Measurements from ENCODE around the gene PLEKHM2. TPM values are rescaled to one million over a fixed set of nuclear protein-coding genes. Genes with fewer than 3 reads are reported as not detected.

PLEKHM2 gene
- total RNA-seq, 5 donors from 2014 or later (not counting 1 experiment from before 2014, with no cell fraction given), result 52.5 to 65.2 (median 59.6) TPM

DNA sequence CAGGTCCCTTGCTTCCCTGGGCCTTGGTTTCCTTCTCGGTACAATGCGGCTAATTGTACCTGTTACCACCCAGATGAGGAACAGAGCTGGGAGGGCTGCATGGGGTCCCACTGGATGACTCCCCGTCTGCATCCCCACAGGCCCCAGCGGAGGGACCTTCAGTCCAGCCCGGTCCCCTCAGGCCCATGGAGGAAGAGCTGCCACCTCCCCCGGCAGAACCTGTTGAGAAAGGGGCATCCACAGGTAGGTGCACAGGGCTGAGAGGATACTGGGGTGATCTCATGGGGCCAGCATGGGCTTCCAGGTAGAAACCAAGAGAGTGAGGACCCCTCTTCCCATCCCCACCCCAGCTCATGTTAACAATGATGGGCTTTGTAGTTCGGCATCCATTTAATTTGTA lies 84.3 kb downstream of the PLEKHM2 start:
- ATAC-seq (replicated peaks in 1 of 4) (no peak), DNase-seq (no peak)
- ChIA-PET POLR2A (no interaction called here), CTCF (no interaction called here)
- H3K4me1 Mint-ChIP-seq, result no peaks in the 10 kb centered on the region
- H3K27ac Mint-ChIP-seq, result no peak overlapping the region
- peaks cover 13 to 30% of the 10 kb centered on the region in 2 donors for H3K27me3 Mint-ChIP-seq
- Histone ChIP-seq H3K27me3 (replicated peaks in 1 of 2; ENCODE audit: control insufficient read depth in 2 of 2, extremely low read depth in 1 of 2, insufficient read depth in 2 of 2, low read length in 1 of 2) (peaks cover 0 to 54% of the 10 kb centered on the region in 2 experiments), H3K4me3 (ENCODE audit: control insufficient read depth in 1 of 2, extremely low read depth in 1 of 2, low read length in 1 of 2) (no peak overlapping the region), H3K4me1 (ENCODE audit: control insufficient read depth in 1 of 2, extremely low read depth in 1 of 2, insufficient read depth in 2 of 2, low read length in 2 of 2) (no peaks in the 10 kb centered on the region), H3K36me3 (ENCODE audit: control insufficient read depth in 2 of 2, extremely low read depth in 1 of 2, insufficient read depth in 1 of 2, low read length in 1 of 2) (no peaks in the 10 kb centered on the region), H3K9me3 (no peaks in the 10 kb centered on the region), H3K27ac (ENCODE audit: low read length) (no peak overlapping the region)
- no peaks in the 10 kb centered on the region for H3K9me3 Mint-ChIP-seq
- 85% methylated on average over 4 of the region's 7 CpGs for WGBS (ENCODE audit: insufficient coverage)
- no peak overlapping the region for H3K4me3 Mint-ChIP-seq
- no peaks in the 10 kb centered on the region for H3K36me3 Mint-ChIP-seq

DNA sequence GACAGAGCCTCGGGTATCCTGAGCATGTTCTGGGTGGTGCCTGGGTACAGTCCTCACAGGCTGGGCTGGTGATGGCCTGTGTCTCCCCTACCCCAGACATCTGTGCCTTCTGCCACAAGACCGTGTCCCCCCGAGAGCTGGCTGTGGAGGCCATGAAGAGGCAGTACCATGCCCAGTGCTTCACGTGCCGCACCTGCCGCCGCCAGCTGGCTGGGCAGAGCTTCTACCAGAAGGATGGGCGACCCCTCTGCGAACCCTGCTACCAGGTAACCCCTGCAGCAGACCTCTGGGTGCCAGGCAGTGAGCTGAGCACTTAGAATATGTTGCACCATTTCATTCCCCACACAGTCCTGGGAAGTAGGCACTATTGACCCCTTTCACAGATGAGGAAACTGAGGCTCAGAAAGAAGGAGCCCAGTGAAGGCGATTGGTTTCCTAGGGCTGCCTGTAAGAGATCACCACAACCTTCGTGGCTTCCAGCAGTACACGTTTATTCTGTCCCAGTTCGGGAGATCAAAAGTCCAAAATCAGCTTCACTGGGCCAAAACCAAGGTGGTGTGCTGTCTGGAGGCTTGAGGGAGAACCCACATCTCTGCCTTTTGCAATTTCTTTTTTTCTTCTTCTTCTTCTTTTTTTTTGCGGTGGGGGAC lies 86.3 kb downstream of the PLEKHM2 start:
- Histone ChIP-seq H3K4me3 (ENCODE audit: control insufficient read depth in 1 of 2, extremely low read depth in 1 of 2, low read length in 1 of 2) (no peak overlapping the region), H3K27me3 (replicated peaks in 1 of 2; ENCODE audit: control insufficient read depth in 2 of 2, extremely low read depth in 1 of 2, insufficient read depth in 2 of 2, low read length in 1 of 2) (peaks cover 0 to 46% of the 10 kb centered on the region in 2 experiments), H3K4me1 (ENCODE audit: control insufficient read depth in 1 of 2, extremely low read depth in 1 of 2, insufficient read depth in 2 of 2, low read length in 2 of 2) (no peaks in the 10 kb centered on the region), H3K36me3 (ENCODE audit: control insufficient read depth in 2 of 2, extremely low read depth in 1 of 2, insufficient read depth in 1 of 2, low read length in 1 of 2) (no peaks in the 10 kb centered on the region), H3K27ac (ENCODE audit: low read length) (no peak overlapping the region), H3K9me3 (no peaks in the 10 kb centered on the region)
- H3K9me3 Mint-ChIP-seq, result no peaks in the 10 kb centered on the region
- POLR2A ChIA-PET, result no interaction called here
- H3K4me3 Mint-ChIP-seq, result no peak overlapping the region
- H3K36me3 Mint-ChIP-seq, result no peaks in the 10 kb centered on the region
- CTCF ChIA-PET, result no interaction called here
- ATAC-seq (replicated peaks in 1 of 4), result no peak
- 86% methylated on average over 12 of the region's 14 CpGs for WGBS (ENCODE audit: insufficient coverage)
- DNase-seq, result no peak
- no peak overlapping the region for H3K27ac Mint-ChIP-seq
- H3K27me3 Mint-ChIP-seq, result peaks cover 9 to 19% of the 10 kb centered on the region in 2 donors
- H3K4me1 Mint-ChIP-seq, result no peaks in the 10 kb centered on the region

DNA sequence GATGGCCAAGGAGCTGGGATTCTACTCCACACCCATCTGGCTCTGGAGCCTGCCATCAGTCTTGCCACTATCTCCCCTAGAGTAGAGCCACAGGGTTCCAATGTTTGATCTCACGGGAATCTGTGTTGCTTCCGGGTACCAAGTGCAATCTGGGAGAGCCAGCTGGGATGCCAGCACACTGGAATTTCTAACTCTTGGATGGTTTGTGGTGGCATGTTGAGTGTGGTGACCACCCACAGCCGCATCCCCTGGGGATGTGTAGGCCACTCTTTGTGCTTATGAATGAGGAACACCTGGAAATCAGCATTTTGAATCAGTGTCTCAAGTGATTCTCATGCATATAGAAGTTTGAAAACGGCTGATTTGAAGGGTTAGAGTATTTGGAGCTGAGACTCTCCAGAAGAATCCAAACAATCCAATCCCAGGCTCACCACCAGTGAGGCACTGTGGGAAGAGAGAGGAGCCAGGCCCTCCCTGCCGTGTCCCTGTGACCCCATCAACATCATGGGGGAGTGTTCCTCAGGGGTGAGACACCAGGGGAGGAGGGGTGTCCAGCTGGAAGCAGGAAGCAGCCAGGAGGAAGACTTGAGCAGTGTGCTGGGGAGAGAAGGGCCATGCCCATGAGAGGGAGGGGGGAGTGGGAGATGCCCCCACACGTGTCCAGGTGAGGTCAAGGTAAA lies 87.9 kb downstream of the PLEKHM2 start:
- DNase-seq, result no peak
- ChIA-PET POLR2A (no interaction called here), CTCF (no interaction called here)
- Mint-ChIP-seq H3K36me3 (no peaks in the 10 kb centered on the region), H3K4me3 (no peak overlapping the region), H3K27ac (no peak overlapping the region), H3K27me3 (peaks cover 9 to 14% of the 10 kb centered on the region in 2 donors), H3K4me1 (no peaks in the 10 kb centered on the region), H3K9me3 (no peaks in the 10 kb centered on the region)
- Histone ChIP-seq H3K4me1 (ENCODE audit: control insufficient read depth in 1 of 2, extremely low read depth in 1 of 2, insufficient read depth in 2 of 2, low read length in 2 of 2) (no peaks in the 10 kb centered on the region), H3K27ac (ENCODE audit: low read length) (no peak overlapping the region), H3K4me3 (ENCODE audit: control insufficient read depth in 1 of 2, extremely low read depth in 1 of 2, low read length in 1 of 2) (no peak overlapping the region), H3K36me3 (ENCODE audit: control insufficient read depth in 2 of 2, extremely low read depth in 1 of 2, insufficient read depth in 1 of 2, low read length in 1 of 2) (no peaks in the 10 kb centered on the region), H3K9me3 (no peaks in the 10 kb centered on the region), H3K27me3 (replicated peaks in 1 of 2; ENCODE audit: control insufficient read depth in 2 of 2, extremely low read depth in 1 of 2, insufficient read depth in 2 of 2, low read length in 1 of 2) (peaks cover 0 to 40% of the 10 kb centered on the region in 2 experiments)
- 69% methylated on average over 4 of the region's 6 CpGs for WGBS (ENCODE audit: insufficient coverage)
- no peak for ATAC-seq (replicated peaks in 1 of 4)

DNA sequence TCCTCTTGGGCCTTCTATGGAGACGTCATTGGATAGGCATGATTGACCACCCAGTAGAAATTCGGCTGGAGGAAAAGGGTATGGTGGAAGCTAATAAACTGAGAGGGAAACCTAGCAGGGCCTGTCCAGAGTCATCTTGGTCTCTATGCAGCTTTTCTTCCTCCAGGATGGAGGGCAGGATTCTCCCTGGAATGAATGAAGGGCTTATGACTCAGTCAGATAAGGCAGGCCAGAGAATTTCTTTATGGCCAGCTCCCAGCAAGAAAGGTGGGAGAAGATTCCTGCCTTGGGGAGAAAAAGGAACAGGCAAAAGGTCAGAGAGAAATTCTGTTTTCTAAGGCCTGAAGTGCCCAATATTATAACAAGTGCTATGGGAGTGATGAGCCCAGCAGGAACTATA lies 91.6 kb downstream of the PLEKHM2 start:
- POLR2A ChIA-PET, result no interaction called here
- Mint-ChIP-seq H3K36me3 (no peaks in the 10 kb centered on the region), H3K27me3 (peaks cover 9 to 14% of the 10 kb centered on the region in 2 donors), H3K4me1 (no peaks in the 10 kb centered on the region), H3K27ac (no peak overlapping the region), H3K9me3 (no peaks in the 10 kb centered on the region), H3K4me3 (no peak overlapping the region)
- Histone ChIP-seq H3K4me3 (ENCODE audit: control insufficient read depth in 1 of 2, extremely low read depth in 1 of 2, low read length in 1 of 2) (no peak overlapping the region), H3K4me1 (ENCODE audit: control insufficient read depth in 1 of 2, extremely low read depth in 1 of 2, insufficient read depth in 2 of 2, low read length in 2 of 2) (no peaks in the 10 kb centered on the region), H3K9me3 (no peaks in the 10 kb centered on the region), H3K27me3 (replicated peaks in 1 of 2; ENCODE audit: control insufficient read depth in 2 of 2, extremely low read depth in 1 of 2, insufficient read depth in 2 of 2, low read length in 1 of 2) (peaks cover 0 to 28% of the 10 kb centered on the region in 2 experiments), H3K27ac (ENCODE audit: low read length) (no peak overlapping the region), H3K36me3 (ENCODE audit: control insufficient read depth in 2 of 2, extremely low read depth in 1 of 2, insufficient read depth in 1 of 2, low read length in 1 of 2) (no peaks in the 10 kb centered on the region)
- ATAC-seq (replicated peaks in 1 of 4) (no peak), DNase-seq (no peak)
- CTCF ChIA-PET, result no interaction called here
- WGBS (ENCODE audit: insufficient coverage), result 80% methylated on average over 1 of the region's 2 CpGs

DNA sequence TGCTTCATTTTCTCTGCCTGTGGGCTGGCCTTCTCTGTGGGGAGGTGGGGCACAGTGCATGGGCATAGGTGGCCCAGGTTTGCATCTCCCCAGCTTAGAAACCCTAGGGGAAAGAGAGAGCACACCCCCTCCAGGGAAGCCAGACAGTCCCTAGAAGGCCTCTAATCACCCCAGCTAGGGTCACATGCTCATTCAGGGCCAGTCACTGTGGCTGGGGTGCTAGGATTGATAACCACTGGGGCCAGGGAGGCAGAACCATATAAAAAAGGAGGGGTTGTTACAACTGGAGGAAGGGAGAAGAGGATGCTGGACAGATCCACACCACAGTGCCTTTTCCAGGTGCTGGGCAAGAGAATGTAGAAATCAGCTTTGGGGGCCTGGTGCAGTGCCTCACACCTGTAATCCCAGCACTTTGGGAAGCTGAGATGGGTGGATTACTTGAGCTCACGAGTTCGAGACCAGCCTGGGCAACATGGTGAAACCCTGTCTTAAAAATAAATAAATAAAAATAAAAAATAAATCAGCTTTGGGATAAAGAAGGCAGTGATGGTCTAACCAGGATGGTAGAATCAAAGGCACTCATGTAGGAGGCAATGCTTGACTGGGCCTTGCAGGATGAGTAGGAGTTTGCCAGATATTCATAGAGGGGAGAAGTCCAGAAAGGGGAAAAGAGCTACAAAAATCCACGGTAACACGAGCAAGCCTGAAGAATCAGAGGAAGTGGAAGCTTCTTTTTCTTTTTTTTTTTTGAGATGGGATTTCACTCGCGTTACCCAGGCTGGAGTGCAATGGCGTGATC lies 94.0 kb downstream of the PLEKHM2 start:
- no peaks in the 10 kb centered on the region for H3K9me3 ChIP-seq
- Mint-ChIP-seq H3K27ac (no peak overlapping the region), H3K9me3 (no peaks in the 10 kb centered on the region), H3K36me3 (no peaks in the 10 kb centered on the region), H3K27me3 (peaks cover 0 to 2% of the 10 kb centered on the region in 2 donors), H3K4me1 (no peaks in the 10 kb centered on the region), H3K4me3 (no peak overlapping the region)
- H3K4me3 ChIP-seq (ENCODE audit: control insufficient read depth in 1 of 2, extremely low read depth in 1 of 2, low read length in 1 of 2), result no peak overlapping the region
- no peak overlapping the region for H3K27ac ChIP-seq (ENCODE audit: low read length)
- H3K4me1 ChIP-seq (ENCODE audit: control insufficient read depth in 1 of 2, extremely low read depth in 1 of 2, insufficient read depth in 2 of 2, low read length in 2 of 2), result no peaks in the 10 kb centered on the region
- ChIA-PET CTCF (interaction anchor here in 1 of 2 donors (0.7 kb wide), 1 partner anchor 18 kb away, joined by 4 read pairs; no protein-coding TSS in a partner anchor), POLR2A (interaction anchor here in 1 of 2 donors (1.0 kb wide), 1 partner anchor 10 kb away, joined by 10 read pairs; no protein-coding TSS in a partner anchor)
- H3K27me3 ChIP-seq (replicated peaks in 1 of 2; ENCODE audit: control insufficient read depth in 2 of 2, extremely low read depth in 1 of 2, insufficient read depth in 2 of 2, low read length in 1 of 2), result peaks cover 0 to 16% of the 10 kb centered on the region in 2 experiments
- ATAC-seq (replicated peaks in 1 of 4) (no peak), DNase-seq (no peak)
- H3K36me3 ChIP-seq (ENCODE audit: control insufficient read depth in 2 of 2, extremely low read depth in 1 of 2, insufficient read depth in 1 of 2, low read length in 1 of 2), result no peaks in the 10 kb centered on the region
- WGBS (ENCODE audit: insufficient coverage), result 100% methylated on average over 2 of the region's 7 CpGs

All from T-cell (primary cell).